Measurements from ENCODE around the gene TMA7B. TPM values are rescaled to one million over a fixed set of nuclear protein-coding genes. Genes with fewer than 3 reads are reported as not detected.

Gene TMA7B
- total and polyA plus RNA-seq, 2 of the 4 experiments (the other 2 are of a cell fraction), result not detected

GRCh38 chr22:39953101-39953500 is 7.1 kb upstream of the TMA7B start:
- no peak overlapping the region for H3K4me3 ChIP-seq (ENCODE audit: insufficient read depth, low read depth, low read length)
- WGBS, 2 experiments (ENCODE audit: extremely low coverage in 2 of 2, insufficient read length in 1 of 2), result 100% methylated on average over 1 of the region's 2 CpGs; no CpG with 5 or more reads in 1 of the 2 experiments
- ChIA-PET POLR2A (ENCODE audit: unreplicated experiment) (no interaction called here), CTCF (no interaction called here)
- no peaks in the 10 kb centered on the region for H3K36me3 ChIP-seq (ENCODE audit: control insufficient read depth, insufficient read depth, low read length)
- H3K79me1 ChIP-seq (ENCODE audit: low read depth in 1 of 2, low read length in 2 of 2), result no peaks in the 10 kb centered on the region
- intact Hi-C loops (cut with micrococcal nuclease) (no loop called here), dilution Hi-C loops (cut with HindIII; ENCODE audit: low sequenced_read_pairs, unreplicated experiment) (no loop called here), in situ Hi-C loops (cut with MboI; ENCODE audit: low sequenced_read_pairs) (no loop called here)
- BruUV-seq (replicated peaks), result no TSS peak
- H3K4me1 ChIP-seq (ENCODE audit: control insufficient read depth, insufficient read depth, low read length), result peaks cover 2% of the 10 kb centered on the region; the same call in 1 of the 2 replicates
- no peak overlapping the region for H3K56ac ChIP-seq (ENCODE audit: extremely low read depth, insufficient read depth, low read length)
- no peak overlapping the region for H3K14ac ChIP-seq (replicated peaks; ENCODE audit: low read depth, low read length)
- H4K5ac ChIP-seq (ENCODE audit: low read depth, low read length), result no peak overlapping the region
- no peak overlapping the region for H2AK5ac ChIP-seq (ENCODE audit: low read depth, low read length)
- H3K27ac ChIP-seq (ENCODE audit: insufficient read depth, low read length), result no peak overlapping the region
- peaks cover 34% of the 10 kb centered on the region for H3K27me3 ChIP-seq (ENCODE audit: control insufficient read depth, insufficient read depth, low read length)
- no peak overlapping the region for H4K91ac ChIP-seq (ENCODE audit: insufficient read depth, low read depth, low read length)
- H3K9me1 ChIP-seq (ENCODE audit: insufficient read depth, low read length), result 0 out of 2 replicates have a peak, but pooled peaks cover 2% of the 10 kb centered on the region
- H2BK5ac ChIP-seq (ENCODE audit: low read depth, low read length, poor library complexity, severe bottlenecking), result no peak overlapping the region
- H2AFZ ChIP-seq (replicated peaks; ENCODE audit: low read length, poor library complexity), result no peak overlapping the region
- ATAC-seq (ENCODE audit: low read depth) (no peak), DNase-seq (no peak)
- H2AK9ac ChIP-seq (replicated peaks; ENCODE audit: low read depth, low read length, poor library complexity), result no peak overlapping the region
- H3K23ac ChIP-seq (ENCODE audit: low read depth, low read length), result no peak overlapping the region
- no peak overlapping the region for H3K18ac ChIP-seq (ENCODE audit: low read depth, low read length)
- H3K4me2 ChIP-seq (ENCODE audit: low read depth, low read length), result no peak overlapping the region
- no peaks in the 10 kb centered on the region for H4K20me1 ChIP-seq (ENCODE audit: insufficient read depth, low read length)
- H3K9ac ChIP-seq (ENCODE audit: low read depth, low read length), result no peak overlapping the region
- no peak overlapping the region for H3K4ac ChIP-seq (ENCODE audit: low read depth, low read length)
- no peaks in the 10 kb centered on the region for H3K9me3 ChIP-seq (ENCODE audit: control insufficient read depth, insufficient read depth, low read length)
- no peak overlapping the region for H2BK20ac ChIP-seq (ENCODE audit: low read depth, low read length)
- no peak overlapping the region for H2BK15ac ChIP-seq (ENCODE audit: low read depth, low read length)
- no peak overlapping the region for H2BK120ac ChIP-seq (ENCODE audit: low read depth, low read length)
- no peak overlapping the region for H4K8ac ChIP-seq (ENCODE audit: low read depth in 2 of 2, low read length in 2 of 2)
- TF ChIP-seq SMC3 (IDR thresholded peaks at IDR 0.05; ENCODE audit: low read depth, low read length), result no peak
- TF ChIP-seq RFX5 (IDR thresholded peaks at IDR 0.05; ENCODE audit: low read depth, low read length), result no peak
- TF ChIP-seq BHLHE40 (IDR thresholded peaks at IDR 0.05; ENCODE audit: low read depth, low read length), result no peak
- TF ChIP-seq CEBPB (IDR thresholded peaks at IDR 0.05; ENCODE audit: low read depth, low read length), result no peak
- no peak for TF ChIP-seq RCOR1 (IDR thresholded peaks at IDR 0.05; ENCODE audit: insufficient replicate concordance, low read length)
- TF ChIP-seq NFE2L2 (IDR thresholded peaks at IDR 0.05; ENCODE audit: low read depth, low read length), result no peak
- TF ChIP-seq RAD21 (IDR thresholded peaks at IDR 0.05; ENCODE audit: low read length), result no peak
- no peak for TF ChIP-seq USF2 (IDR thresholded peaks at IDR 0.05; ENCODE audit: low read depth, low read length)
- TF ChIP-seq MAFK (IDR thresholded peaks at IDR 0.05; ENCODE audit: low read depth, low read length), result no peak
- TF ChIP-seq POLR2A (IDR thresholded peaks at IDR 0.05; ENCODE audit: low read depth, low read length), result no peak
- no peak for TF ChIP-seq ELK1 (IDR thresholded peaks at IDR 0.05; ENCODE audit: borderline replicate concordance, low read depth, low read length)
